Pons (tissue), 1 donor: ENCODE data around the gene PBRM1.

Source experiments
- DNase-seq: peaks from one replicate; pipeline ENCODE4 v3.0.0-alpha.2; 2016; ENCODE audit warnings: low spot score

PBRM1 gene

DNA sequence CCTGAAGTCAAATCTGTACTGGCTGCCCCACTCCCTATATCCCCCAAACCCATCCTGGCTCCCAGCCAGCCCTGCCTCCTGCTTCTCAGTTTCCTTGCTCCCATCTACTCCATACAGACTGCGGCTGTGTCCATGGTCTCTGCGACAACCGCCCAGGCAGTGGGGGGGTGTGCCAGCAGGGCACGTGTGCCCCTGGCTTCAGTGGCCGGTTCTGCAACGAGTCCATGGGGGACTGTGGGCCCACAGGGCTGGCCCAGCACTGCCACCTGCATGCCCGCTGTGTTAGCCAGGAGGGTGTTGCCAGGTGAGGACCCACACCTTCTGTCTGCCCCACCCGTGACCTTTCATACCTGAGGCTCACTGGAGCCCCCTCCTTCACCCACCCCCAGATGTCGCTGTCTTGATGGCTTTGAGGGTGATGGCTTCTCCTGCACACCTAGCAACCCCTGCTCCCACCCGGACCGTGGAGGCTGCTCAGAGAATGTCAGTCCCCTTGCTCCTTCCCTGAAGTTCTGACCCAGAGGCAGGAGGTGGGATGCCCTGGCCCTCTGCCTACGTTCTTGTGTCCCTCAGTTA lies 175.9 kb downstream of the PBRM1 start:
- DNase-seq, result no peak

DNA sequence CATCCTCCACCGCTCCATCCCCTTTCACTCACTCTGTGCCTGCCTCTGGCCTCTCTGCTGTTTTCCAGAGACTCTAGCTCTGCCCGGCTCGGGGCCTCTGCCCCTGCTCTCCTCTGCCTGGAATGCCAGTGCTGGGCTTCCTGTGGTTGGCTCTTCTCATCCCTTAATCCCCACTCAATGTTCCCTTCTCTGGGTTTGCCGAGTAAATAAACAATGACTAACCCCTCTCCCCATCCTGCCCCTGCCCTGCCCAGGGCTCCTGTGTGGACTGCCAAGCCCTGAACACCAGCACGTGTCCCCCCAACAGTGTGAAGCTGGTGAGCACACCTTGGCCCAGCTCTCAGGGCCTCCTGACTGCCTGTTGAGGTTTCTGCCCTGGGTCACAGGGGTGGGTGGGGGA lies 178.4 kb downstream of the PBRM1 start:
- no peak for DNase-seq

DNA sequence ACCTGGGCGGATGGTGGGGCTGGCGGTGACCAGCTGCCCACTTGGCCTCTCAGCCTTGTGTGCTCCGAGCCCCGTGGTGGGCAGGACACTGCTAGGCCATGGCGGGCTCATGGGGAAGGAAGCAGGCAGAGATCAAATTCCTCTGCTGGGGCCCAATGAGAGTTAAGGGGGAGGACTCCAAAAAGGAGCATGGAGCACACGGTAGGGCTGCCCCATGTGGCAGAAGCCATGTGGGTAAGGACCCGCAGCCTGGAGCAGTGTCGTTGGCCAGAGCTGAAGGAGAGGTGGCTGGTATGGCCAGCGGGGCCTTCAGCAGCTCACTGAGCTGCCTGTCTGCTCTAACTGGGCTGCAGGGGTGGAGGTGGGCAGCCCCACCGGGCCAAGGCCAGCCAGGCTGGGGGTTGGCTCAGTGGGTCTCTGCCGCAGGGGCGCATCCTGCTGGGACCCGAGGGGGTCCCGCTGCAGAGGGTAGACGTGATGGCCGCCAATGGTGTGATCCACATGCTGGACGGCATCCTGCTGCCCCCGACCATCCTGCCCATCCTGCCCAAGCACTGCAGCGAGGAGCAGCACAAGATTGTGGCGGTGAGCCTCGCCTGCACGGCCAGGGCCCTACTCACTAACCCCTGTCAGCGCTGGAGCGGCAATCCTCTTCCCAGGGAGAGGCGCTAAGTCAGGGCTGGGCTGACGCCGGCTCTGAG lies 179.3 kb downstream of the PBRM1 start:
- no peak for DNase-seq

DNA sequence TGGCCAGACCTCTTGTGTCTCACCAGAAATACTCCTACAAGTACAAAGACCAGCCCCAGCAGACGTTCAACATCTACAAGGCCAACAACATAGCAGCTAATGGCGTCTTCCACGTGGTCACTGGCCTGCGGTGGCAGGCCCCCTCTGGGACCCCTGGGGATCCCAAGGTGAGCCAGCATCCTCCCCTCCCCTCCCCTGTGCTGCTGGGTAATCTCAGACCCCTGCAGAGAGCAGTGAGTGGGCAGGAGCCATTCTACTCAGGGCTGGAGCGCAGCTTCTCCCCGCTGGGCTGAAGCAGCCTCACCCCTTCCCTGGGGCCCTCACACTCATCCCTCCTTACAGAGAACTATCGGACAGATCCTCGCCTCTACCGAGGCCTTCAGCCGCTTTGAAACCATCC lies 180.7 kb downstream of the PBRM1 start:
- no peak for DNase-seq

DNA sequence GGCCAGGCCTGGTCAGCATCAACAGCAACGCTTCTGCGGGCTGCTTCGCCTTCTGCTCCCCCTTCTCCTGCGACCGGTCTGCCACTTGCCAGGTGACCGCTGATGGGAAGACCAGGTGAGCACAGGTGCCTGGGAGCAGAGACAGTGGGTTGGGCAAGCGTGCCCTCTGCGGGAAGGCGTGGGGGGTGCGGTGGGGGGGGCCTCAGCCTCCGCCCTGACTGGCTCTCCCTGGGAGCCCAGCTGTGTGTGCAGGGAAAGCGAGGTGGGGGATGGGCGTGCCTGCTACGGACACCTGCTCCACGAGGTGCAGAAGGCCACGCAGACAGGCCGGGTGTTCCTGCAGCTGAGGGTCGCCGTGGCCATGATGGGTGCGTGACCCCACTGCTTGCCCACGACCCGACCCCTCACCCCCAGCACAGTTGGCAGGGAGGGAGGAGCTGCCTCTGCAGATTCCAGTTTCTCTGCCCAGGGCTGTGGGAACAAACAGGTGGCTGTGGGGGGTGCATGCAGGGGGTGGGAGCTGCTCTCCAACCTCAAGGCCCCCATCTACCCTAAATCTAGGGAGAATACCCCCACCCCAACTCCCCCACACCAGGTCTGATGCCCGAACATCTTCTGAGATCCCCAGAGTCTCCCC lies 181.8 kb downstream of the PBRM1 start:
- no peak for DNase-seq

DNA sequence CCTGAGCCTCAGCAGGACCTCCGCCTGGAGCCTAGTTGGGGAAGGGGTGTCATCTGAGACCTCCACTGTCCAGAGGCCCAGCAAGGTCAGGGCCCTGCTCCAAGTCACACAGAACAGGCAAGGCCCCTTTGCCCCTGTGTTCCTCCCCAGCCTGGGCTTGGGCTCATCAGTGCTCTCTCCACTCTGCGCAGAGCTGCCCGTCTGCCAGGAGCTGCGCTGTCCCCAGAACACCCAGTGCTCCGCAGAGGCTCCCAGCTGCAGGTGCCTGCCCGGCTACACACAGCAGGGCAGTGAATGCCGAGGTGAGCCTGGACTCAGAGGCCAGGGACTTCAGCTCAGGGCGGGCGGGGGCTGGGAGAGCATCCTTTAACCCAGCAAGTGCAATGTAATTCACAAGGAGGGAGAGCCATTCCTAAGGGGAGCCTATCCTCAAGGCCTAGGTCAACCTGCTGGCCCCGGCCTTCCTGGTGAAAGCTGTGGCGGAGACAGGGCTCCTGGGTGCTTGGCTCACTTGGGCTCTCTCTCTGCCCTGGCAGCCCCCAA lies 182.8 kb downstream of the PBRM1 start:
- DNase-seq, result no peak

DNA sequence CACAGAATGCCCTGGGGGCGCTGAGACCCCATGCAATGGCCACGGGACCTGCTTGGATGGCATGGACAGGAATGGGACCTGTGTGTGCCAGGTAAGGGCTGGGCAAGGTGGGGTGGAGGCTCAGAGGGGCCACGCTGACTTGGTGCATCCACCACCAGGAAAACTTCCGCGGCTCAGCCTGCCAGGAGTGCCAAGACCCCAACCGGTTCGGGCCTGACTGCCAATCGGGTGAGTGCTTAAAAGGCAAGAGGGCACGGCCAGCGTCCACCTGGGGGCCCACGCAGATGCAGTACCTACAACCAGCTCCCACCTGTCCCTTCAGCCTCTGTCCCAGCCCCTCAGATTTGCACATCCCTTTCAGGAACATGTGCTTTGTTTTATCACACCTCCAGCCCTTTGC lies 183.7 kb downstream of the PBRM1 start:
- DNase-seq, result no peak

DNA sequence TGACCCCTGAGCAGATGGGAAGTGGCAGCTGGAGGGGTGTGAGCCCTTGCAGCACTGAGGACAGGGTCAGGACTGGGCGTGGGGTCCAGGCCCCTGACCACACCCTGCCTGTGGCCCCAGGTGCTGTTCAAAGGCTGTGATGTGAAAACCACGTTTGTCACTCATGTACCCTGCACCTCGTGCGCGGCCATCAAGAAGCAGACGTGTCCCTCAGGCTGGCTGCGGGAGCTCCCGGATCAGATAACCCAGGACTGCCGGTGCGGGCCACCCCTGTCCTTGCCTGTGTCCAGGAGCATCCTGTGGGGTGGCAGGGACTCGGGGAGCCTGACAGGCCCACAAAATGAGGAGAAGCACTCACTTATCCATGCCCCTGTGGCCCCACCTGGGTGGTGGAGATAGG lies 184.7 kb downstream of the PBRM1 start:
- no peak for DNase-seq

DNA sequence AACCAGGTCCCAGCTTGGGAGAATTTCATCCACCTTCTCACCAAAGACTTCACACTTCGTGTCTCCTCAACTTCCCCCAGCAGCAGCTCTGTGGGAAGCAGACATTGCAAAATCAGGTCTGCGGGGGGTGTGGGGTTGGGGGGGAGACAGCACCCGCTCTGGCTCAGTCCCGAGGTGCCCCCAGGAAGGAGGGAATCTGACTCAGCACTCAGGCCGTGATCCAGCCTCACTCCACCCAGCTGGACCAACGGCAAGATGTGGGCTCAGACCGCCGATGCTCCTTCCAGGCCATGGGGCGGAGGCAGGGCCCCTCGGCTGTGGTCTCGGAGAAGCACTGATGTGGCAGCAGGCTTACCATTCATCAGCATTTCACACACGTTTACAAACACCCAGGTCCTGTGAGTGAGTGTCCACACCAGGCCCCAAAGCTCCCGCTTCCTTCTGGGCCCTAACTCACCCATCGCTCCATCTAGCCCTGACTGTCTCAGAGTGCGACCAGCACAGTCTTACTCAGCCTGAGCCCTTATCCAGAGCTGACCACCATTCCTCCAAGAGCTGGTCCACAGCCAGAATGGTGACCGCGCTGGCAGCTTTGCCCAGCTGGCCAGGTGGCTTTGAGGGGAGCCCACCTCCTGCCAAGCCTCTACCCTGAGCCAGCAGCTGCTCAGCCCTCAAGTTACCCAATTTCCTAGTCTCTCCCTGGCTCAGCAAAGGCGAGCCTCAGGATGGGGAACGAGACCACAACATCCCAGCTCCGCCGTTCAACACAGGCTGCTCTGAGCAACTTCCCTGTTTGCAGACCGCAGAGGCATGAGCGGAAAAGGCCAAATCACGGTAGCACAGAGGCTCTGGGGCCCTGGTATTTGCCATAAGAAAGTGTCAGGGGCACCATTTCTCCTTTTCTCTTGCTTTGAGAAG lies 187.3 kb downstream of the PBRM1 start:
- peak; percentile 75 for DNase-seq

DNA sequence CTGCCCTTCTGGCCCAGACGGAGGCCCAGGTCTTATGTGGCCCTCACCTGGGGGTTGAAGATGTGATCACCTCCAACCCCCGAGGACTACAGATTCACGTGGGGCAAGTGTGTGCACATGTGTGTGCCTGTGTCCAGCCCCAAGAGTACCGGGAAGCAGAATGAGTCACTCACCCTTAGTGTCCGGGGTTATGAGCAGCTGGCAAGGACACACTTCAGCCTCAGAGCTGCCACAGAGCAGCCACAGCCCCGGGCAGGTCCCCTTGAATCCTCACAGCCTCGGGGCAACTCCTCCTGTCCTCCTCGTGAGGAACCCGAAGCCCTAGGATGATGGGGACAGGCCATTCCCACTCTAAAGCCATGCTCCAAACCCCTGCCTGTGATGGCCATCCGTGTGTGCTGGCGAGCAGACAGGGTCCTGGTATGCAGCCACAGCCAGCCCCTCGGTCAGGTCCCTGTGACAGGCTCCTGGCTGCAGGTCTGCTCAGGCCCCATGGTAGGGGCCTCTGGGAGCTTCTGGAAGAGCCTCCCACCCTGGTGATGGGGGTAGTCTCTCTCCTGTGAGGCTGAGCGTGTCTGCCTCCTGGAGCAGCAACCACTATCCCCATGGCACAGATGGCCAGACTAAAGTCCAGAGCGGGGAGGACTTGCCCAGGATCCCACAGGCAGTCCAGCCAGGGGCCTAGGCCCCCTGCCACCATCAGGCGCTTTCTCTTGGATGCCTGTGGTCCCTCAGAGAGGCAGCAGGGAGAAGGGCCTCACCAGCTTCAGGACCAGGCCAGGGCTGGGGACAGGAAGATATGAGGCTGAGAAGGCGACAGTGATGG lies 189.7 kb downstream of the PBRM1 start:
- DNase-seq, result no peak
